CD8-positive, alpha-beta memory T cell (primary cell): ENCODE measurements around the gene TMPRSS13. TPM values are rescaled to one million over a fixed set of nuclear protein-coding genes. Genes with fewer than 3 reads are reported as not detected.

Source experiments
- CTCF ChIA-PET: fragments of 350-600 bp; sonication (Branson Sonifier 250); formaldehyde crosslinking; loops from one replicate; lab custom pipeline; 2021; ENCODE audit warnings: antibody characterized with exemption; lab: Charles Lee
- POLR2A ChIA-PET: fragments of 350-600 bp; sonication (Branson Sonifier 250); formaldehyde crosslinking; loops from one replicate; lab custom pipeline; 2021; ENCODE audit warnings: antibody characterized with exemption; lab: Charles Lee
- DNase-seq, 5 donors: peaks; one replicate each; pipeline versions ENCODE4 v3.0.0 to v3.0.0-alpha.2; 2020 to 2022; ENCODE audit warnings: mixed read lengths in 1 of 5
- H3K27ac ChIP-seq: one replicate; pipeline ENCODE4 v1.7.0; 2013; ENCODE audit warnings: low read depth, mild to moderate bottlenecking, low read length, moderate library complexity
- H3K27me3 ChIP-seq: 2 replicates; pipeline ENCODE4 v1.7.0; 2013; ENCODE audit warnings: low read length, mild to moderate bottlenecking; ENCODE audit not compliant: insufficient read depth, poor library complexity, severe bottlenecking
- H3K36me3 ChIP-seq: 2 replicates; pipeline ENCODE4 v1.7.0; 2013; ENCODE audit warnings: mild to moderate bottlenecking, low read length, moderate library complexity; ENCODE audit not compliant: insufficient read depth
- H3K4me1 ChIP-seq: 2 replicates; pipeline ENCODE4 v1.7.0; 2013; ENCODE audit warnings: mild to moderate bottlenecking, low read length, moderate library complexity; ENCODE audit not compliant: insufficient read depth
- H3K4me3 ChIP-seq: 2 replicates; pipeline ENCODE4 v1.7.0; 2013; ENCODE audit warnings: mild to moderate bottlenecking, low read length
- H3K9me3 ChIP-seq: 2 replicates; pipeline ENCODE4 v1.7.0; 2013; ENCODE audit warnings: mild to moderate bottlenecking, low read length
- H3K27ac Mint-ChIP-seq, 8 donors: one replicate each; pipeline ENCODE4 v1.8.0; 2020 to 2021; ENCODE audit warnings: mixed read lengths in 8 of 8, mild to moderate bottlenecking in 6 of 8, inconsistent platforms in 3 of 8, moderate library complexity in 3 of 8
- H3K27me3 Mint-ChIP-seq, 2 donors: one replicate each; pipeline ENCODE4 v1.8.0; 2020 to 2021; ENCODE audit warnings: mixed read lengths in 2 of 2, mild to moderate bottlenecking in 1 of 2, moderate library complexity in 1 of 2
- H3K36me3 Mint-ChIP-seq, 3 donors: one replicate each; pipeline ENCODE4 v1.8.0; 2020 to 2021; ENCODE audit warnings: mixed read lengths in 3 of 3, inconsistent platforms in 1 of 3, mild to moderate bottlenecking in 1 of 3
- H3K4me1 Mint-ChIP-seq, 3 donors: one replicate each; pipeline ENCODE4 v1.8.0; 2020 to 2021; ENCODE audit warnings: mixed read lengths in 3 of 3, inconsistent platforms in 1 of 3, mild to moderate bottlenecking in 1 of 3
- H3K4me3 Mint-ChIP-seq, 7 donors: one replicate each; pipeline ENCODE4 v1.8.0; 2020 to 2021; ENCODE audit warnings: mixed read lengths in 7 of 7, mild to moderate bottlenecking in 6 of 7, moderate library complexity in 4 of 7, inconsistent platforms in 2 of 7
- H3K9me3 Mint-ChIP-seq, 5 donors: one replicate each; pipeline ENCODE4 v1.8.0; 2020 to 2022; ENCODE audit warnings: mixed read lengths in 5 of 5, mild to moderate bottlenecking in 3 of 5, moderate library complexity in 2 of 5, inconsistent platforms in 1 of 5
- polyA plus RNA-seq: library from polyadenylated mRNA; unstranded; fragments of 300-500 nt; fragmentation: Illumina TruSeq; gene quantifications from one replicate; pipeline ENCODE4 v1.2.3, GENCODE V29; 2021
- total RNA-seq, 2 experiments: library from RNA; stranded (reverse); gene quantifications; one replicate each; pipeline ENCODE4 v1.2.3, GENCODE V29; 2021

The TMPRSS13 gene
- total and polyA plus RNA-seq, 3 experiments from 2014 or later, result 1.4 to 1.5 (median 1.5) TPM

DNA sequence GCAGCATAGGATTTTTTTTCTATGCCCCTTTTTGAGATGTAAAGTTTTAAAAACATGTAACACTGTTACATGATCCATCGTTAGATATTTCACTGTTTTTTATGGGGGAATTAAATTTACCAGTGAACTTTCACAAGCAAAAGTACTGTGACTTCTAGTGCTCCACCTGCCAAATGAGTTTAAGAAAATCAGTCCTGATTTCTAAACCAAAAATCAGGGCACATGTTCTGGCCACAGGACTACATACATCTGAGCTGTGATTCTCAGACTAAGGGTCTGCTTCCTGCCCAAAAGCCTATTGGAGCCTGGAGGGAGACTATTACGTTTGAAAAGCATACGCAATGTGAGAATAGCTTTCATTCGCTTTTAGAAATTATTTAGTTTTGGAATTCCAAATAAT, 22.5 kb downstream of the TMPRSS13 start:
- POLR2A ChIA-PET, result interaction anchor here (0.6 kb wide), 1 partner anchor 511 kb away, joined by 3 read pairs; no protein-coding TSS in a partner anchor
- H3K9me3 Mint-ChIP-seq, result no peaks in the 10 kb centered on the region
- peaks cover 0 to 4% (median 2%) of the 10 kb centered on the region in 3 donors for H3K36me3 Mint-ChIP-seq

DNA sequence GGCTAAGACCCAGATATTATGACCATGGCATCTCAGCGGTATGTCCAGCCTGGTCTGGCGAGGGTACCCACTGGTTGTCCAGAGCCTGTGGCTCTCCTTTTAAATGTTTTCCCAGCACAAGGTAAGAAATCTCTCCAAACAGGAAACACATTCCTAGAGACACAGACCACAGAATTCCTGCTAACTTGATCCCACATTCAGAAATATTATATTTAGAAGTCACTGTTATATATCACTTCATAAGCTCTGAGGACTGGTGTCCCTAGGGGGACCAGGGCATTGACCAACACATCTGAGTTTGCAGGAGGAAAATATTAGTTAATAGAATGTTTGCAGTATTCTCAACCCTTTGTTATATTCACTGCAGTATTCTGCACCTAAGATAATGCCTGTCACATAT, 23.1 kb downstream of the TMPRSS13 start:
- POLR2A ChIA-PET, result no interaction called here
- CTCF ChIA-PET, result interaction anchor here (2.1 kb wide), 1 partner anchor 40 kb away, joined by 6 read pairs; no protein-coding TSS in a partner anchor
- H3K36me3 Mint-ChIP-seq, result peaks cover 0 to 4% (median 2%) of the 10 kb centered on the region in 3 donors

More for the DNA sequence above, 22.5 kb downstream of the TMPRSS13 start:
- Histone ChIP-seq H3K9me3 (no peaks in the 10 kb centered on the region), H3K4me1 (no peaks in the 10 kb centered on the region), H3K27ac (no peak overlapping the region), H3K36me3 (no peaks in the 10 kb centered on the region), H3K27me3 (no peaks in the 10 kb centered on the region), H3K4me3 (no peak overlapping the region)
- H3K27me3 Mint-ChIP-seq, result no peaks in the 10 kb centered on the region
- DNase-seq, result no peak
- no peak overlapping the region for H3K4me3 Mint-ChIP-seq
- H3K4me1 Mint-ChIP-seq, result peaks cover 6 to 11% (median 7%) of the 10 kb centered on the region in 3 donors
- CTCF ChIA-PET, result interaction anchor here (2.1 kb wide), 1 partner anchor 40 kb away, joined by 6 read pairs; no protein-coding TSS in a partner anchor
- no peak overlapping the region for H3K27ac Mint-ChIP-seq

DNA sequence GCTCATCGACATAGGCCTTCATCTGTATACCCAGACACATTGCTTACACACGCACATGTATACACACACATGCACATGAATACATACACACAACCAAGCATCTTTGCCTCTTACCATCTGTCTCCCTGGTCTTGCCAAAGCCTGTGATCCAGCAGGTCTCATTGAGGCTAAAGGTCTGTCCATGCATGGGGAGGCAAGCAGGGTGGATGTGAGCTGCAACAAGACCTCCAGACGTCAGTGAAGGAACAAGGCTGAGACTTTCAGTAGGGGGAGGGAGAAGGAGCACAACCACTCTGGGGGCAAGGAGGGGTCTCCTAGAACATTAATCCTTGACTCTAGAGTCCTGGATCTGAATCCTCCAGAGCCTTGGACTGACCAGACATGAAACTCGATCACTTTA, 23.7 kb downstream of the TMPRSS13 start:
- no peak overlapping the region for H3K4me3 ChIP-seq
- H3K9me3 ChIP-seq, result no peaks in the 10 kb centered on the region
- no peak for DNase-seq
- no peaks in the 10 kb centered on the region for H3K9me3 Mint-ChIP-seq
- H3K36me3 ChIP-seq, result no peaks in the 10 kb centered on the region
- peak overlapping the region in 1 of 8 donors; percentile 43 for H3K27ac Mint-ChIP-seq
- H3K27me3 Mint-ChIP-seq, result no peaks in the 10 kb centered on the region
- POLR2A ChIA-PET, result no interaction called here
- peaks cover 6 to 11% (median 7%) of the 10 kb centered on the region in 3 donors for H3K4me1 Mint-ChIP-seq
- H3K4me3 Mint-ChIP-seq, result no peak overlapping the region
- no peak overlapping the region for H3K27ac ChIP-seq
- no peaks in the 10 kb centered on the region for H3K27me3 ChIP-seq
- no peaks in the 10 kb centered on the region for H3K4me1 ChIP-seq
- peaks cover 0 to 2% (median 0%) of the 10 kb centered on the region in 3 donors for H3K36me3 Mint-ChIP-seq
- CTCF ChIA-PET, result interaction anchor here (2.1 kb wide), 1 partner anchor 41 kb away, joined by 6 read pairs; no protein-coding TSS in a partner anchor

More for the DNA sequence above, 23.1 kb downstream of the TMPRSS13 start:
- no peaks in the 10 kb centered on the region for H3K4me1 ChIP-seq
- peak overlapping the region in 1 of 8 donors; percentile 66 for H3K27ac Mint-ChIP-seq
- no peaks in the 10 kb centered on the region for H3K9me3 ChIP-seq
- no peaks in the 10 kb centered on the region for H3K36me3 ChIP-seq
- no peaks in the 10 kb centered on the region for H3K27me3 Mint-ChIP-seq
- no peak for DNase-seq
- no peak overlapping the region for H3K4me3 Mint-ChIP-seq
- H3K9me3 Mint-ChIP-seq, result no peaks in the 10 kb centered on the region
- no peak overlapping the region for H3K4me3 ChIP-seq
- peaks cover 6 to 11% (median 7%) of the 10 kb centered on the region in 3 donors for H3K4me1 Mint-ChIP-seq
- H3K27me3 ChIP-seq, result no peaks in the 10 kb centered on the region
- no peak overlapping the region for H3K27ac ChIP-seq

GRCh38 chr11:117903505-117904382, 25.5 kb downstream of the TMPRSS13 start:
- POLR2A ChIA-PET, result no interaction called here
- no peaks in the 10 kb centered on the region for H3K27me3 ChIP-seq
- H3K4me3 Mint-ChIP-seq, result no peak overlapping the region
- no peak overlapping the region for H3K27ac ChIP-seq
- no peaks in the 10 kb centered on the region for H3K4me1 ChIP-seq
- peak in 1 of 5 donors; percentile 45 for DNase-seq
- no peaks in the 10 kb centered on the region for H3K27me3 Mint-ChIP-seq
- no peak overlapping the region for H3K27ac Mint-ChIP-seq
- H3K4me3 ChIP-seq, result no peak overlapping the region
- peaks cover 0 to 2% (median 0%) of the 10 kb centered on the region in 3 donors for H3K36me3 Mint-ChIP-seq
- no peaks in the 10 kb centered on the region for H3K9me3 ChIP-seq
- H3K9me3 Mint-ChIP-seq, result no peaks in the 10 kb centered on the region
- H3K4me1 Mint-ChIP-seq, result peaks cover 6 to 18% (median 12%) of the 10 kb centered on the region in 3 donors
- no peaks in the 10 kb centered on the region for H3K36me3 ChIP-seq
- CTCF ChIA-PET, result interaction anchor here (1.3 to 1.6 kb wide), 2 partner anchors 43 to 87 kb away, joined by 4 to 5 read pairs; no protein-coding TSS in a partner anchor

- ChIA-PET POLR2A (no interaction called here), CTCF (interaction anchor here (1.3 kb wide), 1 partner anchor 44 kb away, joined by 4 read pairs; no protein-coding TSS in a partner anchor)
- DNase-seq, result peak in 1 of 5 donors; percentile 7
- H3K4me1 Mint-ChIP-seq, result peaks cover 1 to 10% (median 4%) of the 10 kb centered on the region in 3 donors
- H3K27me3 Mint-ChIP-seq, result peaks cover 0 to 2% of the 10 kb centered on the region in 2 donors
- no peak overlapping the region for H3K27ac ChIP-seq
- no peaks in the 10 kb centered on the region for H3K9me3 ChIP-seq
- no peaks in the 10 kb centered on the region for H3K4me1 ChIP-seq
- no peak overlapping the region for H3K4me3 ChIP-seq
- H3K4me3 Mint-ChIP-seq, result no peak overlapping the region
- H3K27me3 ChIP-seq, result no peaks in the 10 kb centered on the region
- H3K36me3 Mint-ChIP-seq, result no peaks in the 10 kb centered on the region
- H3K9me3 Mint-ChIP-seq, result no peaks in the 10 kb centered on the region
- no peaks in the 10 kb centered on the region for H3K36me3 ChIP-seq
- H3K27ac Mint-ChIP-seq, result peak overlapping the region in 1 of 8 donors; percentile 59
Observed at GRCh38 chr11:117902001-117902845, 27.0 kb downstream of the TMPRSS13 start.

GRCh38 chr11:117901601-117902000, 27.6 kb downstream of the TMPRSS13 start:
- Histone ChIP-seq H3K4me1 (no peaks in the 10 kb centered on the region), H3K27ac (no peak overlapping the region), H3K4me3 (no peak overlapping the region), H3K36me3 (no peaks in the 10 kb centered on the region), H3K9me3 (no peaks in the 10 kb centered on the region), H3K27me3 (no peaks in the 10 kb centered on the region)
- no peaks in the 10 kb centered on the region for H3K9me3 Mint-ChIP-seq
- CTCF ChIA-PET, result no interaction called here
- peaks cover 0 to 8% (median 4%) of the 10 kb centered on the region in 3 donors for H3K4me1 Mint-ChIP-seq
- H3K27me3 Mint-ChIP-seq, result peaks cover 4 to 5% of the 10 kb centered on the region in 2 donors
- DNase-seq, result peak in 1 of 5 donors; percentile 10
- no peaks in the 10 kb centered on the region for H3K36me3 Mint-ChIP-seq
- POLR2A ChIA-PET, result no interaction called here
- no peak overlapping the region for H3K4me3 Mint-ChIP-seq
- no peak overlapping the region for H3K27ac Mint-ChIP-seq

- H3K27ac ChIP-seq, result no peak overlapping the region
- peak in 1 of 5 donors; percentile 20 for DNase-seq
Observed at GRCh38 chr11:117900720-117901440, 28.3 kb downstream of the TMPRSS13 start.

More at GRCh38 chr11:117900720-117901440, 28.3 kb downstream of the TMPRSS13 start:
- Mint-ChIP-seq H3K27me3 (peaks cover 11% of the 10 kb centered on the region in 2 donors), H3K4me3 (no peak overlapping the region), H3K4me1 (peaks cover 0 to 8% (median 4%) of the 10 kb centered on the region in 3 donors), H3K36me3 (no peaks in the 10 kb centered on the region), H3K27ac (peak overlapping the region in 1 of 8 donors; percentile 92), H3K9me3 (no peaks in the 10 kb centered on the region)
- POLR2A ChIA-PET, result no interaction called here
- Histone ChIP-seq H3K4me3 (no peak overlapping the region), H3K9me3 (no peaks in the 10 kb centered on the region), H3K36me3 (no peaks in the 10 kb centered on the region), H3K4me1 (no peaks in the 10 kb centered on the region), H3K27me3 (no peaks in the 10 kb centered on the region)
- CTCF ChIA-PET, result no interaction called here
